ENCODE results near the gene GNL3.

DNA sequence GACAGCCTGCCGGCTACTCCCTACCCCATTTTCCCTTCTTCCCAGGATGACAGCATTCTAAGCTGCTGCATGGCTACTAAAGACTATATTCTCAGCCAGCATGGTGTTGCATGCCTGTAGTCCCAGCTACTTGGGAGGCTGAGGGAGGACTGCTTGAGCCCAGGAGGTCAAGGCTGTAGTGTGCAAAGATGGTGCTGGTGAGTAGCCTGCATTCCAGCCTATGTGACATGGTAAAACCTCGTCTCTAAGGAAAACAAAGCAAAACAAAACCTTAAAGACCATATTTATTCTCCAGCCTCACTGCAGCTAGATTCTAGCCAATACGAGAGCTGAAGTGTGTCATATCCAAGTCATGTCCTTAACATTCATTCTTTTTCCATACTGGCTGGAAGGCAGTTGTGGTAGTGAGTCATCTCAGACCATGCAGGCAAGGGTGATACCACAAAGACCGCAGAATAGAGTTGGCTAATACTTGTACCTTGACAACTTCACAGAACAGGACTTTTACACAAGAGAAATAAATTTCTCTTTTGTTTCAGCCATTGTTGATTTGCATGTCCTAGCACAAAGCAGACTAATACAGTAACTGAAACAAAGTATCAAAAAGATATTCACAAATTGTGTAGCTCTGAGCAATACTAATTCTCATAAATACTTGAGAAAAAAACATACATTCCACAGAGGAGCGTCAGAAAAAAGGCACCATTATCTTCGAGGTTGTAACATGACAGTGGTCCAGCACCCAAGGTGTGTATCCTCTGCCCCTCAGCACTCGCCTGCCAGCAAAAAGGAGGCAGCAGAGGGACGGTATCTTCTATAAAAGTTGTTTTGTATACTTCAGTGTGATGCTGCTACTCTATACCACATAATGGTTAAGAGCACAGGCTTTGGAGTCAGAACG is 15.0 kb upstream of the GNL3 start:
- TF ChIP-seq, protein P1, sequence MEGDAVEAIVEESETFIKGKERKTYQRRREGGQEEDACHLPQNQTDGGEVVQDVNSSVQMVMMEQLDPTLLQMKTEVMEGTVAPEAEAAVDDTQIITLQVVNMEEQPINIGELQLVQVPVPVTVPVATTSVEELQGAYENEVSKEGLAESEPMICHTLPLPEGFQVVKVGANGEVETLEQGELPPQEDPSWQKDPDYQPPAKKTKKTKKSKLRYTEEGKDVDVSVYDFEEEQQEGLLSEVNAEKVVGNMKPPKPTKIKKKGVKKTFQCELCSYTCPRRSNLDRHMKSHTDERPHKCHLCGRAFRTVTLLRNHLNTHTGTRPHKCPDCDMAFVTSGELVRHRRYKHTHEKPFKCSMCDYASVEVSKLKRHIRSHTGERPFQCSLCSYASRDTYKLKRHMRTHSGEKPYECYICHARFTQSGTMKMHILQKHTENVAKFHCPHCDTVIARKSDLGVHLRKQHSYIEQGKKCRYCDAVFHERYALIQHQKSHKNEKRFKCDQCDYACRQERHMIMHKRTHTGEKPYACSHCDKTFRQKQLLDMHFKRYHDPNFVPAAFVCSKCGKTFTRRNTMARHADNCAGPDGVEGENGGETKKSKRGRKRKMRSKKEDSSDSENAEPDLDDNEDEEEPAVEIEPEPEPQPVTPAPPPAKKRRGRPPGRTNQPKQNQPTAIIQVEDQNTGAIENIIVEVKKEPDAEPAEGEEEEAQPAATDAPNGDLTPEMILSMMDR (conservative IDR thresholded peaks at IDR 0.05): no peak
- TF ChIP-seq ZFX (IDR thresholded peaks at IDR 0.05): no peak
